ENCODE data around the gene ZMIZ1. TPM values are rescaled to one million over a fixed set of nuclear protein-coding genes. Genes with fewer than 3 reads are reported as not detected.
A peak's percentile ranks its signal among the peaks of the same experiment; 100 is the strongest.

The ZMIZ1 gene
- total RNA-seq, 1 donor from 2014 or later: 93.9 TPM

DNA sequence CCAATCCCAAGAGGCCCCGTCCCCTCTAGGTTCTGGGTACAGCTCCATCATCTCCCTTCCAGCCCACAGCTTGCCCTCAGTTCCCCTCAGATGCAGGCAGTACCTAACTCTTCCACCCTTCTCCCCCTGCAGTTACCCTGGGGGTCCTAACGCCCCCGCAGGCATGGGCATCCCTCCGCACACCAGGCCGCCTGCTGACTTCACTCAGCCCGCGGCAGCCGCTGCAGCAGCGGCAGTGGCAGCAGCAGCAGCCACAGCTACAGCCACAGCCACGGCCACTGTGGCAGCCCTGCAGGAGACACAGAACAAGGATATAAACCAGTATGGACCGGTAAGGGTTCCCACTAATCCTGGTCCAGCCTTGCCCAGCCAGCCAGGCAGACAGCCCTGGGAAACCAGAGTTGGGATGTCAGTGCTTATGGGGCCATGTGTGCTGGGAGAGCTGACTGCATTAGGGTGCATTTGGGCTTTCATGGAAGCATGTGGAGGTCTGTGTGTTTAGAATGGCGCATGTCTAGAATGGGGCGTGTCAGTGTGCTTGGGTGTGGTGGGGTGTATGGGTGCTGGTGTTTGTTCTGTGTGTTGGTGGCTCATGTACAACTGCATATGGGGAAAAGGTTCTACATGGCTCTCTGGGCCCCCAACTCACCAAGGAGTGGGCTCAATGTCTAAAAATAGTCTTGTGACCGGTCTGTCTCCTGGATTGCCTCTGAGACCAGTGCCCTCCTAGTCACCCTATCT lies 223.4 kb downstream of the ZMIZ1 start:
- ChIA-PET POLR2A (interaction anchor here (0.6 to 12.9 kb wide), 2 partner anchors 27 to 45 kb away, joined by 5 to 350 read pairs; no protein-coding TSS in a partner anchor), CTCF (interaction anchor here (0.8 to 1.6 kb wide), 3 partner anchors 51 to 82 kb away, joined by 3 to 5 read pairs (median 4); no protein-coding TSS in a partner anchor)
- ATAC-seq (ENCODE audit: low read depth) (no peak), DNase-seq (no peak)
- Mint-ChIP-seq H3K27ac (peak overlapping the region; percentile 59), H3K36me3 (ENCODE audit: low read depth) (peaks cover 65% of the 10 kb centered on the region), H3K4me3 (no peak overlapping the region), H3K27me3 (no peaks in the 10 kb centered on the region), H3K9me3 (no peaks in the 10 kb centered on the region), H3K4me1 (peaks cover 72% of the 10 kb centered on the region)
- TF ChIP-seq CTCF (IDR thresholded peaks at IDR 0.05): no peak
- intact Hi-C loops (cut with micrococcal nuclease): no loop called here

DNA sequence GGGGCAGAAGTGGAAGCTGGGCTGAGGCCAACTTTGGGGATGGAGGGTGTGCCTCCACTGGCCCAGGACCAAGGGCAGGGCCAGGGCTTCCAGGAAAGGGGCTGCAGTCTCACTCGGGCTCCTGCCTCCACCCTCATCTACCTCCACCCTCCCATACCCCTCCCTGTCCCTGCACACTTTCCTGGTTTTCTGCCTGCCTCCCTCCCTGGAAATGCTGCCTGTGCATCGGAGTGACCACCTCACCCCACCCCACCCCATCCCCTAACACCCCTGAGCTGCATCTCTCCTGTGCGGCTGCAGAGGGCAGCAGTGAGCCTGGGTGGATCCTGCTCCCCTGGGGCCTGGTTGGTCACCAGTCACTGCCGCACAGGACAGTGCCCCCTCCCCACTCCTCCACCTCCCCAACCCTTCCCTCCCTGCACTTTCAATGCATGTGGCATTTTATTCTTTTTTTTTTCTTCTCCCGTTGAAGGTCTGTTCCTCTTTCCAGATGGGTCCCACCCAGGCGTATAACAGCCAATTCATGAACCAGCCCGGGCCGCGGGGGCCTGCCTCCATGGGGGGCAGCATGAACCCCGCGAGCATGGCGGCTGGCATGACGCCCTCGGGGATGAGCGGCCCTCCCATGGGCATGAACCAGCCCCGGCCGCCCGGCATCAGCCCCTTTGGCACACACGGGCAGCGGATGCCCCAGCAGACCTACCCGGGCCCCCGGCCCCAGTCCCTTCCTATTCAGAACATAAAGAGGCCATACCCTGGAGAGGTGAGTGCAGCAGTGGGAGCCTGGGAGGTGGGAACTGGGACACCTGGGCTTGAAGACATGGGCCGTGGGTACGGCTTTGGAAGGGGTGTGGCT lies 224.4 kb downstream of the ZMIZ1 start:
- Mint-ChIP-seq H3K9me3 (no peaks in the 10 kb centered on the region), H3K4me1 (peaks cover 66% of the 10 kb centered on the region), H3K36me3 (ENCODE audit: low read depth) (peaks cover 71% of the 10 kb centered on the region), H3K4me3 (no peak overlapping the region), H3K27me3 (no peaks in the 10 kb centered on the region), H3K27ac (peak overlapping the region; percentile 62)
- no peak for ATAC-seq (ENCODE audit: low read depth)
- intact Hi-C loops (cut with micrococcal nuclease): no loop called here
- ChIA-PET CTCF (interaction anchor here (0.8 to 1.6 kb wide), 4 partner anchors 30 to 81 kb away, joined by 3 to 5 read pairs (median 4); no protein-coding TSS in a partner anchor), POLR2A (interaction anchor here (1.2 to 12.9 kb wide), 4 partner anchors 9 to 55 kb away, joined by 3 to 350 read pairs (median 5); no protein-coding TSS in a partner anchor)
- no peak for TF ChIP-seq CTCF (IDR thresholded peaks at IDR 0.05)
- DNase-seq: no peak

DNA sequence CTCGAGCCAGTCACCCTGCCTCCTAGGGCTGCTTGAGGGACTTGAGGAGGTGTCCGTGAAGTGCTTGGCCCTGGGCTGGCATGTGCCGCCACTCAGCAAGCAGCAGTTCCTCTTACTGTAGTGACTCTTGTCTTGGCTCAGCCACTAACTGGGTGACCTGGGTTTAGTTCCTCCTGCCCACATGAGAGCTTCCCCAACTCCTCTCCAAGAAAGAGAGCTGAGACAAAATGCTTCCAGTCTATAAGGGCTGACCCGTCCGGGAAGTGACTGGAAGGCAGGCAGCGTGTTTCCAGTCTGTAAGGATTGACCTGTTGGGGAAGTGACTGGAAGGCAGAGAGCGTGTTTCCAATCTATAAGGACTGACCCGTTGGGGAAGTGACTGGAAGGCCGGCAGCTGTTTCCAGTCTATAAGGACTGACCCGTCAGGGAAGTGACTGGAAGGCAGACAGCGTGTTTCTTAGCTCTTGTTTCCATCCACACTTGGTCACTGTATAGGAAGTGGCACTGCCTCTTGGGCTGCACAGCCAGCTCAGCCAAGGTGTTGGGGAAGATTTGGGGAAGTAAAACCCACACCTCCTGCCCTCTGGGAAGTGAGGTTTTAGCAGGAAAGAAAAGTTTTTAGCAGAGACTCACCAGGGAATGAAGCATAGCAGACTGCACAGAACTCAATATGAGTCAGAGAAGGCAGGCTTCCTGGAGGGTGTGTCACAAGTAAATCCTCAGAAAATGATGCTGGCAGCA lies 225.2 kb downstream of the ZMIZ1 start:
- intact Hi-C loops (cut with micrococcal nuclease): loop anchor here (1.0 to 2.0 kb wide), 2 partner anchors 8 to 15 kb away; no protein-coding TSS in a partner anchor
- DNase-seq (no peak), ATAC-seq (ENCODE audit: low read depth) (peak; percentile 74)
- H3K9me3 Mint-ChIP-seq: no peaks in the 10 kb centered on the region
- H3K36me3 Mint-ChIP-seq (ENCODE audit: low read depth): peaks cover 71% of the 10 kb centered on the region
- CTCF ChIA-PET: interaction anchor here (0.9 to 1.2 kb wide), 4 partner anchors 22 to 174 kb away, joined by 3 read pairs; no protein-coding TSS in a partner anchor
- H3K27ac Mint-ChIP-seq: peak overlapping the region; percentile 62
- TF ChIP-seq CTCF (IDR thresholded peaks at IDR 0.05): no peak
- peaks cover 57% of the 10 kb centered on the region for H3K4me1 Mint-ChIP-seq
- no peaks in the 10 kb centered on the region for H3K27me3 Mint-ChIP-seq
- POLR2A ChIA-PET: interaction anchor here (1.2 to 12.9 kb wide), 5 partner anchors 8 to 54 kb away, joined by 3 to 350 read pairs (median 5); no protein-coding TSS in a partner anchor
- H3K4me3 Mint-ChIP-seq: peak overlapping the region; percentile 42

DNA sequence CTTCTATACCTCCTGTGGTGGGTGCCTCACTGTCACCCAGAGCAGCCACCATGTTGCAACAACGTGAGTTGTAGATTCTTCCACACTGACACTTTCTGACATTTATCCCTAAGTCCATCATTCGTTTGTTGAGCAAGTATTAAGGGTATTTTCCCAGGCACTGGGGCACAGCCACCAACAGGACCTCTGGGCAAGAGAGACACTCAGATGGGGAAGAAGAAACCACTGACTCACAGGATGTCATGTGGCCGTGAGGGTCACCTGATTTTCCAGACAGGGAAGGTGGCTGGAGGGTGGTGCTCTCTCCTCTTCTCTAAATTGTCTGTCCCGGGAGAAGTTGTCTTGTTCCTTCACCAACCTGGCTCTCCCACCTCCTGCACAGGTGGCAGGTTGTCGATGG lies 226.8 kb downstream of the ZMIZ1 start:
- peak; percentile 13 for ATAC-seq (ENCODE audit: low read depth)
- ChIA-PET CTCF (no interaction called here), POLR2A (interaction anchor here (1.4 to 12.9 kb wide), 2 partner anchors 9 to 48 kb away, joined by 6 to 350 read pairs; no protein-coding TSS in a partner anchor)
- no peaks in the 10 kb centered on the region for H3K27me3 Mint-ChIP-seq
- H3K9me3 Mint-ChIP-seq: no peaks in the 10 kb centered on the region
- peak overlapping the region; percentile 39 for H3K4me3 Mint-ChIP-seq
- peak overlapping the region; percentile 61 for H3K27ac Mint-ChIP-seq
- H3K36me3 Mint-ChIP-seq (ENCODE audit: low read depth): peaks cover 80% of the 10 kb centered on the region
- peaks cover 49% of the 10 kb centered on the region for H3K4me1 Mint-ChIP-seq
- TF ChIP-seq CTCF (IDR thresholded peaks at IDR 0.05): no peak
- DNase-seq: no peak
- intact Hi-C loops (cut with micrococcal nuclease): loop anchor here (2.0 kb wide), 1 partner anchor 13 kb away; no protein-coding TSS in a partner anchor
